Hematopoietic multipotent progenitor cell treated with erythropoietin and hydrocortisone succinate and interleukin-3 and kit ligand, for 8 days (in vitro differentiated cells): ENCODE data around the gene MYO15A.

Experiments
- DNase-seq: peaks from one replicate; pipeline ENCODE4 v3.0.0-alpha.2; 2015

The MYO15A gene

GRCh38 chr17:18132711-18133110 lies 24.2 kb downstream of the MYO15A start:
- DNase-seq = no peak

GRCh38 chr17:18136357-18136756 lies 27.8 kb downstream of the MYO15A start:
- DNase-seq = no peak

DNA sequence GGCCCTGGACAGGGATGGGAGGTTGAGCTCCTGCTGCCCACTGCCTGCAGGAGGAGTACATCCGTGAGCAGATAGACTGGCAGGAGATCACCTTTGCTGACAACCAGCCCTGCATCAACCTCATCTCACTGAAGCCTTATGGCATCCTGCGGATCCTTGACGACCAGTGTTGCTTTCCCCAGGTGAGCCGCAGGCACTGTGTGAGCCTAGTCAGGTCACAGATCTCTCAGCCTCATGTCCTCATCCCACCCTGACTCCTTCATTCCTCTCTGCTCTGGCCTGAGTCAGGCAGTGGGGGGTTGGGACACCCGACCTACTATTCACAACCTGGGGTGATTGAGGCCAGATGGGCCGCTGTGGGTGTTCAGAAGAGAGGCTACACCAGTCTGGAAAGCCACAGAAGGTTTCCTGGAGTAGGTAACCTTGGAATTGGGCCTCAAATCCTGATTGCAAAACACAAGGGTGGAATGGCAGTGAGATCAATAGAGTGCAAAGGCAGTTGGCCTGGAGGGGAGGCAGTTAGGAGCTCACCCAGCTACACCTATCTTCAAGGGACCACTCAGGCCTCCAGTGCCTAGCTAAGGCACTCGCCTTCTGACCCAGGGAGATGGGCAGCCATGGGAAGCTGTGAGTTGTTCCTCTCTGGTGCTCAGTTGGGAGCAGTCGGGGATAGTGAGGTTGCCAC lies 29.7 kb downstream of the MYO15A start:
- DNase-seq = no peak

DNA sequence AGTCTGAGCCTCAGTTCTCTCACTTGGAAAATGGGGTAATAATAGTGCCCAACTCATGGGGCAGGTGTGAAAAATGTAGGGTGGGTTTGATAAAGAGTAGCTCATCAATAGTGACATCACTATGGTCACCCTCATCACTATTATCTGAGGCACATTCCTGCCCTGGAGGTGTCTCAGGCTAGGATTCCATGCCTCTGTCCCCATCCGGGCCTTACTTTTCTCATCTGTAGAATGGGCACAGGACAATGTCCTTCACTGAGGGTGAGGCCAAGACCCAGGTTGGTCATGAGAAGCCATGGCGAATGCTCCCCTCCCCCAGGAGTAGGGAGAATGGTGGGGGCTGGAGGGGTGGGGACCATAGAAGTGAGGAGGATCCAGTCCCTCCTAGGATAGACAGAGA lies 30.5 kb downstream of the MYO15A start:
- no peak for DNase-seq

- DNase-seq = no peak
These were observed 30.9 kb downstream of the MYO15A start for GRCh38 chr17:18139498-18139897.

DNA sequence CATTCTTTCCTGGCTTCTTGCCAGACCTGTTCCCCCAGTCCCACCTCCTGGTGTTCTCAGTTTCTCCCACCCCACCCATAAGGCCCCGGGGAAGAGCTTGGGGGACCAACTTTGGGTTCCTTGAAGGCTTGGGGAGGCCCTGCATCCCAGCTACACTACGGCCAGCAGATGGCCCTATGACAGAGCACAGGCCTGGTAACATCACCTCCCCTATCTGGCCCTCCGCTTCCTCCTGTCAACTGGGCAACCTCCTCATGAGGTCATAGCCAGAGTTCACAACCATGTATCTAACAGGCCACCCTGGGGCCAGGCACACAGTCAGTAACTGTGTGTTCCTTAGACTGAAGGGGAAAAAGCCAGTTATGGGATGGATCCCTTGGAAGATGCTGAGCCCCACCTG lies 31.4 kb downstream of the MYO15A start:
- DNase-seq = peak; percentile 23

- DNase-seq = no peak
These were observed 32.1 kb downstream of the MYO15A start for GRCh38 chr17:18140648-18141047.

DNA sequence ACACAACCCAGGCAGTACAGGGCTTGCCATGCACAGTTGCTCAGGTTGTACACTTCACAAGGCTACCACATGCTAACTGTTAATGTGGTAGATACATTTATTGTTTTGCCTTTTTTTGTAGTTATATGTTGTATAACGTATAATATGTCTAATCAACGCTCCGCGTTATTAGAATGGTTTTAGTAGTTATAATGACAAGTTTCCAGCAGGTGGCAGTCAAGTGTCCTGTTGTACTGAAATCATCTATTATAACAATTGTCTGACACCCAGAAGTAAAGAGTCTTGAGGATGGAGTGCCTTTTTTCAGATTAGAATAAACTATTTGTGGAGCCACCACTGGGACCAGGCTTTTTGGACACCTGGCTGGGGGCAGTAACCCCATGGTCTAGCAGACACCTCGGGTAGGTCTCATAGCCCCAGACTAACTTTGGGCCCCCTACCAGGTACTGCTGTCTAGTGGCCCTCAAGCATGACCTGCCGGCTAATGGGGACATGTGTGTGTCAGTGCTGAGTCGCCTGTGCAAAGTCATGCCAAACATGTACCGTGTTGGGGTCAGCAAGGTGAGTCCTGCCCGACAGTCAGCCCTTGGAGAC lies 32.8 kb downstream of the MYO15A start:
- DNase-seq = peak; percentile 77

- DNase-seq = no peak
These were observed 33.9 kb downstream of the MYO15A start for GRCh38 chr17:18142417-18142816.

DNA sequence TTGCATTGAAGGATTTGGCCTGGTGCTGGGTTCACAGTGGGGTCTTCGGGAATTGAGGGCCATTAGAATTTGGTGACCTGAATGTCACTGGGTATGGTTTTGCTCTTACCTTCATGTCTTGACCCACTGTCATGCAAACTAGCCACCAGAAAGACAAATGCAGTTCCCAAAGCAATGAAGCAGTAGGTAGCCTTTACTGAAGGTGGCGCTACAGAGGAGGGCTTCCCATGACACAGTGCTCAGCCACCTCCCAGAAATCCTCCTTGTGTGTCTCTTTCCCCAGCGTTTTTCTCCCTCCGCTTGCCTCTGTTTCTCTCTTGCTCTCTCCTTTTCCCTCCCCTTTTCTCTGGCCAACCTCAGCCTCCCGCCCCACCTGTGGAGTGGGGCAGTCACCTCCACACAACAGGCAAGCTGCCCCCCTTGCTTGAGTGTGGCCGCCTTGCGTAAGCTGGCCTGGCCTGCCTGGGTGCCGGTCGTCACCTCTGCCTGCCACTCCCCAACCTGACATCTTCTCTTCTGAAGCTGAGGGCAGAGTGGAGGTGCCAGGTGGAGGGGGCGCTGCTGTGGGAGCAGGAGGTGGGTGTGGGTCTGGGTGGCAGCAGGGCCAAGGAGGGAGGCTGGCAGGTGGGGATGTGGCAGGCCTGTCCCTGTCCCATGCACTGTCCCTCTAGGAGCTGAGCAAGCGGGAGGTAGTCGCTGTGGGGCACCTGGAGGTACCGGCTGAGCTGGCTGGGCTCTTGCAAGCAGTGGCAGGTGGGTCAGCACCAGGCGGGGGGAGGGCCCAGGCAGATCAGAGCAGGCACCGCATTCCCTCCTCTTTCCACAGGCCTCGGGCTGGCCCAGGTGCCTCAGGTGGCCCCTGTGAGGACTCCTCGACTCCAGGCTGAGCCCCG lies 34.7 kb downstream of the MYO15A start:
- peak; percentile 50 for DNase-seq

DNA sequence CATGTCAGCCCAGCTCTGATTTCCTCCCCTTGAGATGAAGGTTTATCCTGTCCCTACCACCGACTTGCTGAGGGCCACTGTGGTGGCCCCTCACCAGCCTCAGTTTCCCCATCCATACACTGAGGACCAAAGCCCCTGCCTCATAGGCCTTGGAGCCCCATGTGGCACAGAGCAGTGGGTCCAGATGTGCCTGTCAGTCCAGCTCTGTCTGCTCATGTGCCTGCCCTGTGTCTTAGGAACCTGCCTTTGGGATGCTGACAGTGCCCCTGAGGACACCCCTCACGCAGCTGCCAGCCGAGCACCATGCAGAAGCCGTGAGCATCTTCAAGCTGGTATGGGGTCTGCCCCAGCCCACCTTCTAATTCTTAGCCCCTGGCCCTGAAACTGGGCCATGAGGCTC lies 35.7 kb downstream of the MYO15A start:
- no peak for DNase-seq

- DNase-seq = no peak
These were observed 36.3 kb downstream of the MYO15A start for GRCh38 chr17:18144855-18145254.

DNA sequence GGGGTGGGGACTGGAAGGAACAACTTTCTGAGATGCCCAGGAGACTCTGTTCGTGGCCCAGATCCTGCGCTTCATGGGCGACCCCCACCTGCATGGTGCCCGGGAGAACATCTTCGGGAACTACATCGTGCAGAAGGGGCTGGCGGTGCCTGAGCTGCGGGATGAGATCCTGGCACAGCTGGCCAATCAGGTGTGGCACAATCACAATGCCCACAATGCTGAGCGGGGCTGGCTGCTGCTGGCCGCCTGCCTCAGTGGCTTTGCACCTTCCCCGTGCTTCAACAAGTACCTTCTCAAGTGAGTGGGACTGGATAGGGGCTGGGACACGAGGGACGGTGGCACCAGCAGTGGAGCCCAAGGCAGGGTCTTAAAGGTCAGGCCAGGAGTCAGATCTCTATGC lies 37.3 kb downstream of the MYO15A start:
- DNase-seq = no peak

GRCh38 chr17:18146259-18146658 lies 37.7 kb downstream of the MYO15A start:
- DNase-seq = no peak

- DNase-seq = no peak
These were observed 38.4 kb downstream of the MYO15A start for GRCh38 chr17:18146980-18147379.

GRCh38 chr17:18148586-18148985 lies 40.0 kb downstream of the MYO15A start:
- DNase-seq = no peak

GRCh38 chr17:18151290-18151689 lies 42.7 kb downstream of the MYO15A start:
- no peak for DNase-seq

- no peak for DNase-seq
These were observed 46.6 kb downstream of the MYO15A start for GRCh38 chr17:18155179-18155578.

DNA sequence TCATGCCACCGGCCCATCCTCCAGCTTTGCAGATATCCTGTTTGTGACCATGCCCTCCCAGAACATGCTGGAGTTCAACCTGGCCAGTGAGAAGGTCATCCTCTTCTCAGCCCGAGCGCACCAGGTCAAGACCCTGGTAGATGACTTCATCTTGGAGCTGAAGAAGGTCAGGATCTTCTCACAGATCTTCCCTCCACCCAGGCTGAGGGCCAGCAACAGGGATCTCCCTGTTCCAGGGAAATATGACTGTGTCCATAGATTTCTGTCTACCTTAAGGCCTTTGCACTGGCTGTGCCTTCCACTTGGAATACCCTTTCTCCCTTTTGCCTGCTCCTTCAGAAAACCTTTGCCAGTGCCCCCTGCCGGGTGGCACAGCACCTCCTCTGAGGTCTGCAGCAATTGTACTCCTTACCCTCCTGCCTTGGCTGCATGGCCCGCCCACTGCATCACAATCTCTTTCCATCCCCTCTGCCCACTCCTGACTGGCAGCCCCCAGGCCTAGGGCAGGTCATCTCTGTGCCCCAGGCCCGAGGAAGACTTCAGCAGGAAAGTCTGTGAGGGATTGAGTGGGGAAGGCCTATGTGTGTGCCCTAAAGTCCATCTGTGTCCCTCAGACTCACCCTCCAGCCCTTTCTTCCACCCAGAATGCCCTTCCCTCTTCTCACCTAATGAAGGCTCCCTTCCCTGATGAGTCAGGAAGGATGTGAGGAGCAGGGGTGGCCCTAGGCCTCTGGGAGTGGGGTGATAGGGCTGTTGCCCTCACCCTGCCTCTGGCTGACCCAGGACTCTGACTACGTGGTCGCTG lies 47.8 kb downstream of the MYO15A start:
- no peak for DNase-seq

DNA sequence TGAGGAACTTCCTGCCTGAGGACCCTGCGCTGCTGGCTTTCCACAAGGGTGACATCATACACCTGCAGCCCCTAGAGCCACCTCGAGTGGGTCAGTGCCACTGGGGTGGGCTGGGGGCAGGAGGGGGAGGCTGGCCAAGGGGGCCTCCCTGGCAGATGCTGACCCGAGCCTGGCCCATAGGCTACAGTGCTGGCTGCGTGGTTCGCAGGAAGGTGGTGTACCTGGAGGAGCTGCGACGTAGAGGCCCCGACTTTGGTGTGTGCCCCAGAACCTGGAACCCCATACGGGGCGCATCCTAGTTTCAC lies 48.4 kb downstream of the MYO15A start:
- DNase-seq = no peak

DNA sequence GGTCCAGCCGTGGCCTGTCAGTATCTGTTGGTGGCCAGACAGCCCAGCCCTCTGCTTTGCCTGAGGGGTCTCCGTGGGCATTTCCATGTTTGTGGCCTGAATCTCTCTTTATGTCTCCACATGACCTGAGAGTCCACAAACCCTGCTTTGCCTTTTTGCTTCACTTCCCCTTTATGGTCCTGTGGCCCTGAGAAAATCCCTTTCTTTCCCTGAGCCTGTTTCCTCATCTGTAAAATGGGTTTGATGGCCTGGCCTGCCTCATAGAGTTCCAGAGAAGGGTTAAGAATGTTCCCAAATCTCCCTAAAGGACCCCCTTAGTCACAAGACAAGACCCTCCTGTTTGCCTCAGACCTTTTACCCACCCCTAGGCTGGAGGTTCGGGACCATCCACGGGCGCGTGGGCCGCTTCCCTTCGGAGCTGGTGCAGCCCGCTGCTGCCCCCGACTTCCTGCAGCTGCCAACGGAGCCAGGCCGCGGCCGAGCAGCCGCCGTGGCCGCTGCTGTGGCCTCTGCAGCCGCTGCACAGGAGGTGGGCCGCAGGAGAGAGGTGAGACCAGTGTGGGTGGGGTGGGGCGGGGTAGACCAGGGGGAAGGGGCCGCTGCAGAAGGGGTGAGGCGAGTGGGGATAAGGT lies 48.9 kb downstream of the MYO15A start:
- no peak for DNase-seq

DNA sequence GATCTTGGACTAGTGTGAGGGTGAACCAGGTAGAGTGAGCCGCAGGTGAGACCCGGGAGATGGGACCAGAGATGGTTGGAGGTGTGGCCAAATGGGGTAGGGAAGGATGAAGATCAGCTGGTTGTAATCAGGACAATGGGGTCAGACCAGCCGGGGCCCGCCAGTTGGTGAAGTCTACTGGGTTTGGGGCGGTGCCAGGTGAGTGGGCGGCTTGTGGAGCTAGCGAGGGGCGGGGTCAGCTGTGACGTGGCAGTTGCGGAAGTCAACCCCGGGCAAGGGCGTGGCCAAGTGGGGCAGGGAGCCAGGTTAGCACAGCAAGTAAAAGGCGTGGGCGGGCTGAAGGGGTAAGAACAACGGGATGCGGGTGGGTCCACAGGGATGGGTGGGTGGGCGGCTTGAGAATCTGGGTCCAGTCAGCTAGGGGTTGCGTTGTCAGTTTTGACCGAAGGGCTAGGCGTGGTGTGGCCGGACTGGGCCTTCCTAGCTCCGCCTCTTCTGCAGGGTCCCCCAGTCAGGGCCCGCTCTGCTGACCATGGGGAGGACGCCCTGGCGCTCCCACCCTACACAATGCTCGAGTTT lies 49.6 kb downstream of the MYO15A start:
- DNase-seq = peak; percentile 89
